HEK293 (cell line): ENCODE results near the gene LIG3.

Experiments
- CTCF ChIA-PET: fragments of 350-600 bp; formaldehyde crosslinking; extraction: SDS; loops from one replicate; lab custom pipeline; 2021; ENCODE audit warnings: antibody characterized with exemption; lab: Yijun Ruan, JAX
- POLR2A ChIA-PET: fragments of 300-600 bp; formaldehyde crosslinking; extraction: SDS; loops from one replicate; lab custom pipeline; 2020; ENCODE audit warnings: antibody characterized with exemption, inconsistent platforms; lab: Yijun Ruan, JAX
- H3K27ac ChIP-seq: fragments of 200-500 bp; sonication (Bioruptor generic); 2 replicates; pipeline ENCODE4 v1.5.1; 2014; ENCODE audit warnings: low read depth, low read length, control low read depth, inconsistent platforms; ENCODE audit errors: extremely low read depth
- H3K36me3 ChIP-seq, 2 experiments: fragments of 200-500 bp in 1 of 2; sonication (Bioruptor generic) in 1 of 2; 1 replicate in 1 of 2; 2 replicates in 1 of 2; pipeline ENCODE4 v1.5.1; 2014 to 2017; ENCODE audit warnings: inconsistent platforms in 2 of 2, low read length in 2 of 2; ENCODE audit not compliant: control insufficient read depth in 2 of 2, insufficient read depth in 1 of 2
- H3K4me1 ChIP-seq: fragments of 200-500 bp; sonication (Bioruptor generic); 2 replicates; pipeline ENCODE4 v1.5.1; 2014; ENCODE audit warnings: mild to moderate bottlenecking, low read length, inconsistent platforms; ENCODE audit not compliant: control insufficient read depth, insufficient read depth
- H3K4me3 ChIP-seq: 2 replicates; pipeline ENCODE4 v1.5.1; 2011; ENCODE audit warnings: low read depth, mild to moderate bottlenecking, control low read depth, low read length, moderate library complexity
- H3K9me3 ChIP-seq: fragments of 200-500 bp; sonication (Bioruptor generic); 2 replicates; pipeline ENCODE4 v1.5.1; 2014; ENCODE audit warnings: low read depth, low read length, inconsistent platforms; ENCODE audit not compliant: control insufficient read depth, insufficient read depth
- FEZF1 ChIP-seq: fragments of 450-650 bp; formaldehyde crosslinking; IDR thresholded peaks from 2 replicates; pipeline ENCODE4 v1.5.1; 2016; ENCODE audit warnings: missing biosample characterization, missing genetic modification characterization
- KLF1 ChIP-seq: fragments of 450-650 bp; formaldehyde crosslinking; IDR thresholded peaks from 2 replicates; pipeline ENCODE4 v1.5.1; 2016; ENCODE audit warnings: missing biosample characterization, missing genetic modification characterization
- KLF8 ChIP-seq: fragments of 450-650 bp; formaldehyde crosslinking; IDR thresholded peaks from 2 replicates; pipeline ENCODE4 v1.5.1; 2016; ENCODE audit warnings: missing biosample characterization, missing genetic modification characterization
- RBAK ChIP-seq: fragments of 450-650 bp; formaldehyde crosslinking; IDR thresholded peaks from 2 replicates; pipeline ENCODE4 v1.5.1; 2016; ENCODE audit warnings: missing biosample characterization, missing genetic modification characterization
- YY2 ChIP-seq: fragments of 450-650 bp; formaldehyde crosslinking; IDR thresholded peaks from 2 replicates; pipeline ENCODE4 v1.5.1; 2016; ENCODE audit warnings: missing biosample characterization, missing genetic modification characterization
- ZFP37 ChIP-seq: fragments of 450-650 bp; formaldehyde crosslinking; IDR thresholded peaks from 2 replicates; pipeline ENCODE4 v1.5.1; 2016; ENCODE audit warnings: missing biosample characterization, missing genetic modification characterization
- ZNF112 ChIP-seq: fragments of 450-650 bp; formaldehyde crosslinking; IDR thresholded peaks from 2 replicates; pipeline ENCODE4 v1.5.0; 2017; ENCODE audit warnings: missing biosample characterization, missing genetic modification characterization
- ZNF138 ChIP-seq: fragments of 450-650 bp; formaldehyde crosslinking; IDR thresholded peaks from 2 replicates; pipeline ENCODE4 v1.5.1; 2016; ENCODE audit warnings: missing biosample characterization, missing genetic modification characterization, borderline replicate concordance
- ZNF184 ChIP-seq: fragments of 450-650 bp; IDR thresholded peaks from 2 replicates; pipeline ENCODE4 v1.5.1; 2018; ENCODE audit warnings: missing biosample characterization, mild to moderate bottlenecking, missing genetic modification characterization
- ZNF214 ChIP-seq: fragments of 450-650 bp; formaldehyde crosslinking; IDR thresholded peaks from 2 replicates; pipeline ENCODE4 v1.5.1; 2017; ENCODE audit warnings: missing biosample characterization, mild to moderate bottlenecking, missing genetic modification characterization, borderline replicate concordance
- ZNF324 ChIP-seq: fragments of 450-650 bp; formaldehyde crosslinking; IDR thresholded peaks from 2 replicates; pipeline ENCODE4 v1.5.1; 2016; ENCODE audit warnings: missing biosample characterization, missing genetic modification characterization
- ZNF416 ChIP-seq: fragments of 450-650 bp; formaldehyde crosslinking; IDR thresholded peaks from 2 replicates; pipeline ENCODE4 v1.5.1; 2016; ENCODE audit warnings: missing biosample characterization, missing genetic modification characterization
- ZNF571 ChIP-seq: fragments of 450-650 bp; formaldehyde crosslinking; IDR thresholded peaks from 2 replicates; pipeline ENCODE4 v1.5.0; 2017; ENCODE audit warnings: missing biosample characterization, missing genetic modification characterization
- TF ChIP-seq, protein P1 (sequence below): fragments of 450-650 bp; formaldehyde crosslinking; IDR thresholded peaks from 2 replicates; pipeline ENCODE4 v1.5.1; 2016; ENCODE audit warnings: missing biosample characterization, missing genetic modification characterization
- TF ChIP-seq, protein P2 (sequence below): fragments of 450-650 bp; formaldehyde crosslinking; IDR thresholded peaks from 2 replicates; pipeline ENCODE4 v1.5.1; 2016; ENCODE audit warnings: missing biosample characterization, missing genetic modification characterization
- TF ChIP-seq, protein P3 (sequence below): fragments of 450-650 bp; formaldehyde crosslinking; IDR thresholded peaks from 2 replicates; pipeline ENCODE4 v1.5.1; 2016; ENCODE audit warnings: missing biosample characterization, missing genetic modification characterization, low read depth
- TF ChIP-seq, protein P4 (sequence below): fragments of 450-650 bp; formaldehyde crosslinking; IDR thresholded peaks from 2 replicates; pipeline ENCODE4 v1.5.1; 2016; ENCODE audit warnings: missing biosample characterization, missing genetic modification characterization
- TF ChIP-seq, protein P5 (sequence below): fragments of 450-650 bp; formaldehyde crosslinking; IDR thresholded peaks from 2 replicates; pipeline ENCODE4 v1.5.1; 2016; ENCODE audit warnings: missing biosample characterization, missing genetic modification characterization
- TF ChIP-seq, protein P6 (sequence below): fragments of 450-650 bp; formaldehyde crosslinking; conservative IDR thresholded peaks from 2 replicates; pipeline ENCODE4 v1.5.1; 2016; ENCODE audit warnings: low read depth, missing biosample characterization, missing genetic modification characterization

LIG3 gene

DNA sequence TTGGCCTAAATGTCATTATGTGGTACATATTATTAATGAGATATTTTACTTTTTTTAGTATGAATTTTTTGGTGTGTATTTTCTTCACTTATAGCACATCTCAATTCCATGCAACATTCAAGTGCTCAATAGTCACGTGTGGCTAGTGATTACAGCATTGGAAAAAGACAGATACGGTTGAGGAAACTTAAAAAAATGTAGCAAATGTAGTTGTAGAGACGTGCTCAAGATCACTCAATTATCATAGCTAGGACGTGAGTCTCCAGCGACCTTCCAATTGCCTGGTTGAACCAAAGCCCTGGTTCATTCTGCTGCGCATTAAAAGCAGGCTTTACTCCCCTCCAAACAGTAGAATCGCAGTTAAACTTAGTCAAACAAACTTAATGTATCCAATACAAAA lies 1.2 kb upstream of the LIG3 start:
- no peaks in the 10 kb centered on the region for H3K9me3 ChIP-seq
- H3K4me3 ChIP-seq: no peak overlapping the region
- peaks cover 13% of the 10 kb centered on the region in 2 experiments for H3K36me3 ChIP-seq
- POLR2A ChIA-PET: interaction anchor here (0.6 kb wide), 1 partner anchor 15 kb away, joined by 3 read pairs; no protein-coding TSS in a partner anchor
- H3K27ac ChIP-seq: no peak overlapping the region
- CTCF ChIA-PET: interaction anchor here (0.7 to 1.5 kb wide), 3 partner anchors 19 to 437 kb away, joined by 3 to 5 read pairs (median 3); no protein-coding TSS in a partner anchor
- peaks cover 10% of the 10 kb centered on the region for H3K4me1 ChIP-seq
- TF ChIP-seq, protein P1, sequence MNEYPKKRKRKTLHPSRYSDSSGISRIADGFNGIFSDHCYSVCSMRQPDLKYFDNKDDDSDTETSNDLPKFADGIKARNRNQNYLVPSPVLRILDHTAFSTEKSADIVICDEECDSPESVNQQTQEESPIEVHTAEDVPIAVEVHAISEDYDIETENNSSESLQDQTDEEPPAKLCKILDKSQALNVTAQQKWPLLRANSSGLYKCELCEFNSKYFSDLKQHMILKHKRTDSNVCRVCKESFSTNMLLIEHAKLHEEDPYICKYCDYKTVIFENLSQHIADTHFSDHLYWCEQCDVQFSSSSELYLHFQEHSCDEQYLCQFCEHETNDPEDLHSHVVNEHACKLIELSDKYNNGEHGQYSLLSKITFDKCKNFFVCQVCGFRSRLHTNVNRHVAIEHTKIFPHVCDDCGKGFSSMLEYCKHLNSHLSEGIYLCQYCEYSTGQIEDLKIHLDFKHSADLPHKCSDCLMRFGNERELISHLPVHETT (tag by site-specific recombination): no peak

DNA sequence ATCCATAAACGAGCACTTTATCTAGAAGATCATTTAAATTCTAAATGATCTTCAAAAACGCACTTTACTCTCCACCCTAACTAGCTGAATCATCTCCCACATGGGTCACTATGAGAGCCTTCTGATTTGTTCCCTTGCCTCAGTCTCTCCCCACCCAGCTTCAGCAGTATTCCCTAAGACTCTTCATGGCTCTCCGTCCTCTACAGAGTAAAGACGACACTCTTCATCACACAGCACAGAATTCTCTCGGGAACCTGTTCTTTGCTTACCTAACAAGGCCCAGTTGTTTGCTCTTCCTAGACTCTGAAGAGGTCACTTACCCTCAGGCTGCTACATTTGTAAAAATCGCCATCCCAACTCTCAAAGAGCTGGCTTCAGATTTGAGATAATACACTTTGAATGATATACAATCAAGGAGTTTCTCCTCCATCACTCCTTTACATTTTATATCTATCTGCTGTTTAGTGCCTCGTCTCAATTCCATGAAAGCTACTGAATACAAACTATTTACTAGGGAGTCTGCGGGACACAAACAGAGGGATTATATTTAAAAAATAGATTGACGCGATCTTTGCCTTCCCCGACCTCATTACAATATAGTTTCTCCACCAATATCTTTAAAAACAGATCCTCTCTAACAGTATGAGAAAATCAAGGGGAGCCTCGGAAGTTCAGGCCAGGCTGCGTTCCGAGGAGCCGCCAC lies 511 bp upstream of the LIG3 start:
- Histone ChIP-seq H3K9me3 (no peaks in the 10 kb centered on the region), H3K36me3 (peaks cover 19% of the 10 kb centered on the region in 2 experiments), H3K4me1 (peaks cover 10% of the 10 kb centered on the region), H3K4me3 (peak overlapping the region; percentile 84), H3K27ac (peak overlapping the region; percentile 94)
- ChIA-PET CTCF (interaction anchor here (0.6 to 1.5 kb wide), 5 partner anchors 10 to 784 kb away, joined by 3 to 5 read pairs (median 4); no protein-coding TSS in a partner anchor), POLR2A (interaction anchor here (1.2 kb wide), 1 partner anchor 11 kb away, joined by 3 read pairs; no protein-coding TSS in a partner anchor)
- TF ChIP-seq, protein P2, sequence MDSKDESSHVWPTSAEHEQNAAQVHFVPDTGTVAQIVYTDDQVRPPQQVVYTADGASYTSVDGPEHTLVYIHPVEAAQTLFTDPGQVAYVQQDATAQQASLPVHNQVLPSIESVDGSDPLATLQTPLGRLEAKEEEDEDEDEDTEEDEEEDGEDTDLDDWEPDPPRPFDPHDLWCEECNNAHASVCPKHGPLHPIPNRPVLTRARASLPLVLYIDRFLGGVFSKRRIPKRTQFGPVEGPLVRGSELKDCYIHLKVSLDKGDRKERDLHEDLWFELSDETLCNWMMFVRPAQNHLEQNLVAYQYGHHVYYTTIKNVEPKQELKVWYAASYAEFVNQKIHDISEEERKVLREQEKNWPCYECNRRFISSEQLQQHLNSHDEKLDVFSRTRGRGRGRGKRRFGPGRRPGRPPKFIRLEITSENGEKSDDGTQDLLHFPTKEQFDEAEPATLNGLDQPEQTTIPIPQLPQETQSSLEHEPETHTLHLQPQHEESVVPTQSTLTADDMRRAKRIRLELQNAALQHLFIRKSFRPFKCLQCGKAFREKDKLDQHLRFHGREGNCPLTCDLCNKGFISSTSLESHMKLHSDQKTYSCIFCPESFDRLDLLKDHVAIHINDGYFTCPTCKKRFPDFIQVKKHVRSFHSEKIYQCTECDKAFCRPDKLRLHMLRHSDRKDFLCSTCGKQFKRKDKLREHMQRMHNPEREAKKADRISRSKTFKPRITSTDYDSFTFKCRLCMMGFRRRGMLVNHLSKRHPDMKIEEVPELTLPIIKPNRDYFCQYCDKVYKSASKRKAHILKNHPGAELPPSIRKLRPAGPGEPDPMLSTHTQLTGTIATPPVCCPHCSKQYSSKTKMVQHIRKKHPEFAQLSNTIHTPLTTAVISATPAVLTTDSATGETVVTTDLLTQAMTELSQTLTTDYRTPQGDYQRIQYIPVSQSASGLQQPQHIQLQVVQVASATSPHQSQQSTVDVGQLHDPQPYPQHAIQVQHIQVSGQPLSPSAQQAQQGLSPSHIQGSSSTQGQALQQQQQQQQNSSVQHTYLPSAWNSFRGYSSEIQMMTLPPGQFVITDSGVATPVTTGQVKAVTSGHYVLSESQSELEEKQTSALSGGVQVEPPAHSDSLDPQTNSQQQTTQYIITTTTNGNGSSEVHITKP (tag by site-specific recombination): peak; percentile 24; the same call in 1 of the 2 replicates
- TF ChIP-seq ZNF138: no peak
- TF ChIP-seq ZNF112 (tag by site-specific recombination): no peak
- no peak for TF ChIP-seq ZNF416 (tag by site-specific recombination)
- peak; percentile 11; the same call in 1 of the 2 replicates for TF ChIP-seq KLF8
- no peak for TF ChIP-seq ZFP37 (tag by site-specific recombination)
- TF ChIP-seq, protein P3, sequence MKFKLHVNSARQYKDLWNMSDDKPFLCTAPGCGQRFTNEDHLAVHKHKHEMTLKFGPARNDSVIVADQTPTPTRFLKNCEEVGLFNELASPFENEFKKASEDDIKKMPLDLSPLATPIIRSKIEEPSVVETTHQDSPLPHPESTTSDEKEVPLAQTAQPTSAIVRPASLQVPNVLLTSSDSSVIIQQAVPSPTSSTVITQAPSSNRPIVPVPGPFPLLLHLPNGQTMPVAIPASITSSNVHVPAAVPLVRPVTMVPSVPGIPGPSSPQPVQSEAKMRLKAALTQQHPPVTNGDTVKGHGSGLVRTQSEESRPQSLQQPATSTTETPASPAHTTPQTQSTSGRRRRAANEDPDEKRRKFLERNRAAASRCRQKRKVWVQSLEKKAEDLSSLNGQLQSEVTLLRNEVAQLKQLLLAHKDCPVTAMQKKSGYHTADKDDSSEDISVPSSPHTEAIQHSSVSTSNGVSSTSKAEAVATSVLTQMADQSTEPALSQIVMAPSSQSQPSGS (tag by site-specific recombination): no peak
- TF ChIP-seq, protein P4, sequence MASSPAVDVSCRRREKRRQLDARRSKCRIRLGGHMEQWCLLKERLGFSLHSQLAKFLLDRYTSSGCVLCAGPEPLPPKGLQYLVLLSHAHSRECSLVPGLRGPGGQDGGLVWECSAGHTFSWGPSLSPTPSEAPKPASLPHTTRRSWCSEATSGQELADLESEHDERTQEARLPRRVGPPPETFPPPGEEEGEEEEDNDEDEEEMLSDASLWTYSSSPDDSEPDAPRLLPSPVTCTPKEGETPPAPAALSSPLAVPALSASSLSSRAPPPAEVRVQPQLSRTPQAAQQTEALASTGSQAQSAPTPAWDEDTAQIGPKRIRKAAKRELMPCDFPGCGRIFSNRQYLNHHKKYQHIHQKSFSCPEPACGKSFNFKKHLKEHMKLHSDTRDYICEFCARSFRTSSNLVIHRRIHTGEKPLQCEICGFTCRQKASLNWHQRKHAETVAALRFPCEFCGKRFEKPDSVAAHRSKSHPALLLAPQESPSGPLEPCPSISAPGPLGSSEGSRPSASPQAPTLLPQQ: no peak
- no peak for TF ChIP-seq FEZF1 (tag by site-specific recombination)
- TF ChIP-seq, protein P5, sequence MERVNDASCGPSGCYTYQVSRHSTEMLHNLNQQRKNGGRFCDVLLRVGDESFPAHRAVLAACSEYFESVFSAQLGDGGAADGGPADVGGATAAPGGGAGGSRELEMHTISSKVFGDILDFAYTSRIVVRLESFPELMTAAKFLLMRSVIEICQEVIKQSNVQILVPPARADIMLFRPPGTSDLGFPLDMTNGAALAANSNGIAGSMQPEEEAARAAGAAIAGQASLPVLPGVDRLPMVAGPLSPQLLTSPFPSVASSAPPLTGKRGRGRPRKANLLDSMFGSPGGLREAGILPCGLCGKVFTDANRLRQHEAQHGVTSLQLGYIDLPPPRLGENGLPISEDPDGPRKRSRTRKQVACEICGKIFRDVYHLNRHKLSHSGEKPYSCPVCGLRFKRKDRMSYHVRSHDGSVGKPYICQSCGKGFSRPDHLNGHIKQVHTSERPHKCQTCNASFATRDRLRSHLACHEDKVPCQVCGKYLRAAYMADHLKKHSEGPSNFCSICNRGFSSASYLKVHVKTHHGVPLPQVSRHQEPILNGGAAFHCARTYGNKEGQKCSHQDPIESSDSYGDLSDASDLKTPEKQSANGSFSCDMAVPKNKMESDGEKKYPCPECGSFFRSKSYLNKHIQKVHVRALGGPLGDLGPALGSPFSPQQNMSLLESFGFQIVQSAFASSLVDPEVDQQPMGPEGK (tag by site-specific recombination): peak; percentile 35
- no peak for TF ChIP-seq ZNF214 (tag by site-specific recombination)
- TF ChIP-seq, protein P6, sequence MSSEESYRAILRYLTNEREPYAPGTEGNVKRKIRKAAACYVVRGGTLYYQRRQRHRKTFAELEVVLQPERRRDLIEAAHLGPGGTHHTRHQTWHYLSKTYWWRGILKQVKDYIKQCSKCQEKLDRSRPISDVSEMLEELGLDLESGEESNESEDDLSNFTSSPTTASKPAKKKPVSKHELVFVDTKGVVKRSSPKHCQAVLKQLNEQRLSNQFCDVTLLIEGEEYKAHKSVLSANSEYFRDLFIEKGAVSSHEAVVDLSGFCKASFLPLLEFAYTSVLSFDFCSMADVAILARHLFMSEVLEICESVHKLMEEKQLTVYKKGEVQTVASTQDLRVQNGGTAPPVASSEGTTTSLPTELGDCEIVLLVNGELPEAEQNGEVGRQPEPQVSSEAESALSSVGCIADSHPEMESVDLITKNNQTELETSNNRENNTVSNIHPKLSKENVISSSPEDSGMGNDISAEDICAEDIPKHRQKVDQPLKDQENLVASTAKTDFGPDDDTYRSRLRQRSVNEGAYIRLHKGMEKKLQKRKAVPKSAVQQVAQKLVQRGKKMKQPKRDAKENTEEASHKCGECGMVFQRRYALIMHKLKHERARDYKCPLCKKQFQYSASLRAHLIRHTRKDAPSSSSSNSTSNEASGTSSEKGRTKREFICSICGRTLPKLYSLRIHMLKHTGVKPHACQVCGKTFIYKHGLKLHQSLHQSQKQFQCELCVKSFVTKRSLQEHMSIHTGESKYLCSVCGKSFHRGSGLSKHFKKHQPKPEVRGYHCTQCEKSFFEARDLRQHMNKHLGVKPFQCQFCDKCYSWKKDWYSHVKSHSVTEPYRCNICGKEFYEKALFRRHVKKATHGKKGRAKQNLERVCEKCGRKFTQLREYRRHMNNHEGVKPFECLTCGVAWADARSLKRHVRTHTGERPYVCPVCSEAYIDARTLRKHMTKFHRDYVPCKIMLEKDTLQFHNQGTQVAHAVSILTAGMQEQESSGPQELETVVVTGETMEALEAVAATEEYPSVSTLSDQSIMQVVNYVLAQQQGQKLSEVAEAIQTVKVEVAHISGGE (tag by site-specific recombination): 0 out of 2 replicates have a peak, but pooled peaks have one; percentile 15
- TF ChIP-seq ZNF324 (tag by site-specific recombination): 0 out of 2 replicates have a peak, but pooled peaks have one; percentile 47
- no peak for TF ChIP-seq RBAK (tag by site-specific recombination)
- TF ChIP-seq ZNF184 (tag by site-specific recombination): 0 out of 2 replicates have a peak, but pooled peaks have one; percentile 38
- TF ChIP-seq YY2: no peak
- TF ChIP-seq ZNF571 (tag by site-specific recombination): no peak
- 0 out of 2 replicates have a peak, but pooled peaks have one; percentile 4 for TF ChIP-seq KLF1 (tag by site-specific recombination)
